Natural killer cell (primary cell): ENCODE measurements around the gene GPRC6A. TPM values are rescaled to one million over a fixed set of nuclear protein-coding genes. Genes with fewer than 3 reads are reported as not detected.

ENCODE experiments used
- ATAC-seq, 3 donors: fragments of 150-1000 bp in 2 of 3; fragments of 200-7000 bp in 1 of 3; cut with Tn5 transposase; 1 replicate in 1 of 3; 2 replicates in 2 of 3; pipeline ENCODE4 v1.10.0; 2021; ENCODE audit warnings: mild to moderate bottlenecking in 2 of 3, moderate library complexity in 2 of 3
- DNase-seq, 2 donors: peaks; one replicate each; pipeline versions ENCODE4 v3.0.0 to v3.0.0-alpha.2; 2013 to 2021; ENCODE audit warnings: mixed read lengths in 1 of 2
- H3K27ac ChIP-seq: one replicate; pipeline ENCODE4 v1.5.1; 2013; ENCODE audit warnings: mild to moderate bottlenecking, low read length
- H3K27me3 ChIP-seq: one replicate; pipeline ENCODE4 v1.6.1; 2013; ENCODE audit warnings: low read length; ENCODE audit not compliant: control insufficient read depth, insufficient read depth
- H3K36me3 ChIP-seq: one replicate; pipeline ENCODE4 v1.6.1; 2013; ENCODE audit warnings: low read length; ENCODE audit not compliant: control insufficient read depth, insufficient read depth
- H3K4me1 ChIP-seq: one replicate; pipeline ENCODE4 v1.6.1; 2013; ENCODE audit warnings: low read length; ENCODE audit not compliant: control insufficient read depth, insufficient read depth
- H3K4me3 ChIP-seq: one replicate; pipeline ENCODE4 v1.5.1; 2013; ENCODE audit warnings: low read length
- H3K9me3 ChIP-seq: one replicate; pipeline ENCODE4 v1.6.1; 2013; ENCODE audit warnings: low read length; ENCODE audit not compliant: control insufficient read depth, insufficient read depth
- H3K27ac Mint-ChIP-seq, 2 donors: one replicate each; pipeline ENCODE4 v1.8.0; 2022; ENCODE audit warnings: mild to moderate bottlenecking in 2 of 2, mixed read lengths in 2 of 2, moderate library complexity in 1 of 2
- H3K27me3 Mint-ChIP-seq, 2 donors: one replicate each; pipeline ENCODE4 v1.8.0; 2022; ENCODE audit warnings: low read depth in 2 of 2, mixed read lengths in 2 of 2
- H3K36me3 Mint-ChIP-seq: one replicate; pipeline ENCODE4 v1.8.0; 2022; ENCODE audit warnings: mixed read lengths
- H3K4me1 Mint-ChIP-seq, 2 donors: one replicate each; pipeline ENCODE4 v1.8.0; 2022; ENCODE audit warnings: mixed read lengths in 2 of 2
- H3K4me3 Mint-ChIP-seq: one replicate; pipeline ENCODE4 v1.8.0; 2022; ENCODE audit warnings: mild to moderate bottlenecking, moderate library complexity, mixed read lengths
- H3K9me3 Mint-ChIP-seq, 2 donors: one replicate each; pipeline ENCODE4 v1.8.0; 2022; ENCODE audit warnings: mixed read lengths in 2 of 2
- CTCF ChIP-seq: fragments of 200-600 bp; IDR thresholded peaks from one replicate; pipeline ENCODE4 v1.8.0; 2022; ENCODE audit warnings: antibody characterized with exemption
- WGBS: methylation state at CpG from one replicate; pipeline ENCODE4 v1.1.7; 2013; ENCODE audit warnings: missing lambda C conversion rate; ENCODE audit not compliant: insufficient coverage; 5-methylcytosine and 5-hydroxymethylcytosine counted together
- intact Hi-C: fragments of 100-400 bp; cut with micrococcal nuclease; formaldehyde crosslinking; loops from one replicate; pipeline ENCODE4 v1.14.2; 2022
- total RNA-seq, 4 donors: library from RNA; stranded (reverse); fragments of 120-200 nt in 1 of 4; gene quantifications; one replicate each; pipeline versions ENCODE4 v1.2.3 to v1.2.4, GENCODE V29; 2013 to 2022

Gene GPRC6A
- total RNA-seq, 3 donors from 2014 or later (not counting 1 experiment from before 2014, with no cell fraction given): not detected

GRCh38 chr6:116772450-116772849 is 56.4 kb downstream of the GPRC6A start:
- intact Hi-C loops: no loop called here
- no peak overlapping the region for H3K4me3 ChIP-seq
- TF ChIP-seq CTCF: no peak
- H3K27me3 Mint-ChIP-seq: peaks cover 3 to 14% of the 10 kb centered on the region in 2 donors
- no peaks in the 10 kb centered on the region for H3K36me3 ChIP-seq
- no peaks in the 10 kb centered on the region for H3K4me1 Mint-ChIP-seq
- H3K4me1 ChIP-seq: no peaks in the 10 kb centered on the region
- H3K4me3 Mint-ChIP-seq: no peak overlapping the region
- H3K27me3 ChIP-seq: no peaks in the 10 kb centered on the region
- DNase-seq: no peak
- no peaks in the 10 kb centered on the region for H3K9me3 ChIP-seq
- 86% methylated on average over 1 of the region's 1 CpG for WGBS
- no peak overlapping the region for H3K27ac ChIP-seq
- H3K36me3 Mint-ChIP-seq: no peaks in the 10 kb centered on the region
- no peak for ATAC-seq
- H3K9me3 Mint-ChIP-seq: no peaks in the 10 kb centered on the region
- H3K27ac Mint-ChIP-seq: no peak overlapping the region

GRCh38 chr6:116767715-116768114 is 61.2 kb downstream of the GPRC6A start:
- Mint-ChIP-seq H3K27ac (no peak overlapping the region), H3K36me3 (no peaks in the 10 kb centered on the region), H3K27me3 (peaks cover 27 to 38% of the 10 kb centered on the region in 2 donors), H3K4me1 (peaks cover 0 to 9% of the 10 kb centered on the region in 2 donors), H3K4me3 (no peak overlapping the region), H3K9me3 (no peaks in the 10 kb centered on the region)
- no peak overlapping the region for H3K27ac ChIP-seq
- ATAC-seq (no peak), DNase-seq (no peak)
- WGBS: 40% methylated on average over 1 of the region's 2 CpGs
- TF ChIP-seq CTCF: no peak
- H3K4me3 ChIP-seq: no peak overlapping the region
- H3K4me1 ChIP-seq: peaks cover 8% of the 10 kb centered on the region
- H3K9me3 ChIP-seq: no peaks in the 10 kb centered on the region
- no peaks in the 10 kb centered on the region for H3K36me3 ChIP-seq
- intact Hi-C loops: no loop called here
- peaks cover 24% of the 10 kb centered on the region for H3K27me3 ChIP-seq

GRCh38 chr6:116766506-116767176 is 62.2 kb downstream of the GPRC6A start:
- intact Hi-C loops: no loop called here
- ATAC-seq: no peak
- H3K27me3 ChIP-seq: peaks cover 25% of the 10 kb centered on the region

More at GRCh38 chr6:116766506-116767176, 62.2 kb downstream of the GPRC6A start:
- no peak overlapping the region for H3K27ac Mint-ChIP-seq
- H3K27me3 Mint-ChIP-seq: peaks cover 30 to 36% of the 10 kb centered on the region in 2 donors
- no peak overlapping the region for H3K4me3 Mint-ChIP-seq
- no peak overlapping the region for H3K27ac ChIP-seq
- peaks cover 8% of the 10 kb centered on the region for H3K4me1 ChIP-seq
- H3K9me3 ChIP-seq: no peaks in the 10 kb centered on the region
- H3K9me3 Mint-ChIP-seq: no peaks in the 10 kb centered on the region
- H3K4me1 Mint-ChIP-seq: peaks cover 0 to 9% of the 10 kb centered on the region in 2 donors
- no peak overlapping the region for H3K4me3 ChIP-seq
- H3K36me3 ChIP-seq: no peaks in the 10 kb centered on the region
- TF ChIP-seq CTCF: no peak
- WGBS: 77% methylated on average over 4 of the region's 5 CpGs
- no peaks in the 10 kb centered on the region for H3K36me3 Mint-ChIP-seq
- no peak for DNase-seq
